Esophagus (tissue), 2 donors: ENCODE results near the gene BMPR1A. TPM values are rescaled to one million over a fixed set of nuclear protein-coding genes. Genes with fewer than 3 reads are reported as not detected.

Experiments used
- polyA plus RNA-seq, 2 donors: library from polyadenylated mRNA; stranded (reverse); fragments of 200-250 nt; gene quantifications; one replicate each; pipeline ENCODE4 v1.2.3, GENCODE V29; 2013
- donor health status: healthy with polysubstance abuse.
- donor health status: Bipolar disorder and iron deficiency.

Gene BMPR1A
- polyA plus RNA-seq, 2 donors: 2.5 to 6.8 TPM

Other genes with a start within 250 kb of the BMPR1A start
- gene WAPL, start 234.8 kb upstream of the BMPR1A start, polyA plus RNA-seq: 10 to 100 TPM in 1 of 2 donors, 1 to 10 TPM in 1; 9.9 to 13.5 TPM
- under 1 TPM in 1 of 2 donors, not detected in 1; 0.02 TPM for gene OPN4, start 102.1 kb upstream of the BMPR1A start, polyA plus RNA-seq
- gene LDB3, start 88.1 kb upstream of the BMPR1A start, polyA plus RNA-seq: 1 to 10 TPM; 1.4 to 2.4 TPM
- gene MMRN2, start 201.0 kb downstream of the BMPR1A start, polyA plus RNA-seq: 1 to 10 TPM; 4.1 to 6.4 TPM
- 10 to 100 TPM; 19.1 to 74.0 TPM for gene SNCG, start 202.0 kb downstream of the BMPR1A start, polyA plus RNA-seq
- 100 to 1,000 TPM; 104 to 437 TPM for gene ADIRF, start 211.9 kb downstream of the BMPR1A start, polyA plus RNA-seq